Tongue (tissue), 2 donors: ENCODE results near the gene HDAC4. TPM values are rescaled to one million over a fixed set of nuclear protein-coding genes. Genes with fewer than 3 reads are reported as not detected.

ENCODE experiments used
- DNase-seq: peaks from one replicate; pipeline ENCODE4 v3.0.0-alpha.2; 2015
- total RNA-seq: library from RNA; depleted of rRNA; stranded (reverse); fragments of >200 nt; gene quantifications from one replicate; pipeline ENCODE4 v1.2.3, GENCODE V29; 2014

HDAC4 gene
- total RNA-seq, 1 donor from 2014 or later = 34.2 TPM

- peak; percentile 60 for DNase-seq
Observed at GRCh38 chr2:239121600-239122012, 279.2 kb downstream of the HDAC4 start.

DNA sequence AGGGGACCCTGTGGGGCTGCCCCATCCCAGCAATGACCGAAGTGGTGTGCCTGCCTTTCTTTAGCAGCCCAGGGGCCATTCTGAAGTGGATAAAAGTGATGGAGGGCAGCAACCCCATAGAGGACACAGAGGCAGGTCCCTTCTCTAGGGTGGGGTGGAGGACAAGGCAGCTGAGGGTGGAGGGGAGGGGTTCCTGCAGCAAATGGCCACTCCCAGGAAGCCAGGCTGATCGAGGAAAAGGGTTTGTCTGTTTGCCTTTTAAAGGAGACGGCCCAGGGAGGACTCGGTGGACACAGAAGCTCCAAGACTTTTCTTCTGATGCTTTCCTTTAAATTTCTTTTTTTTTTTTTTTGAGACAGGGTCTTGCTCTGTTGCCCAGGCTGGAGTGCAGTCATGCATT lies 280.2 kb downstream of the HDAC4 start:
- DNase-seq = no peak

- DNase-seq = no peak
Observed at GRCh38 chr2:239119346-239120126, 281.3 kb downstream of the HDAC4 start.

DNA sequence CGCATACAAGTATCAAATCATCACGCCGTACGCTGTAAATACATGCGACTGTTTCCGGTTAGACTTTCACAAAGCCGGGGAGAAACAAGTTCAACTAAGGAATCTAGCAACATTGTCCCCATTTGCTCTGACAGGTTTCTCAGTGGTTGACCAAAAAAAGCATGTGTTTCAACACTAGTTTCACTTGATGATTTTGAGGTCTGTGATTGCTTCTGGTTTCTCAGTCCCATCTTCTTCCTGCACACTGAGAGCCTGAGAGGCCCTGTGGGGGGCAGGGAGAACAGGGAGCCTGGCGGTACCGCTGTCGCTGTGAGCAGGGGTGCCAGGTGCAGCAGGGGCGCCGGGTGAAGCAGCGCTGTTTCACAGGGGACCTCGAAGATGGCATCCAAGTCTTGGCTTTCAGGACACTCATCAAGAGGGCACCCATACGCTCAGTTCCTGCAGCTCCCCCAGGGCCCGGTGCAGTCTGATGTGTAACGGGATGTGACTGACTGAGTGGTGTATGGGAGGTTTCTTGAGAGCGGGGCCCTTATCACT lies 282.1 kb downstream of the HDAC4 start:
- DNase-seq = no peak

DNA sequence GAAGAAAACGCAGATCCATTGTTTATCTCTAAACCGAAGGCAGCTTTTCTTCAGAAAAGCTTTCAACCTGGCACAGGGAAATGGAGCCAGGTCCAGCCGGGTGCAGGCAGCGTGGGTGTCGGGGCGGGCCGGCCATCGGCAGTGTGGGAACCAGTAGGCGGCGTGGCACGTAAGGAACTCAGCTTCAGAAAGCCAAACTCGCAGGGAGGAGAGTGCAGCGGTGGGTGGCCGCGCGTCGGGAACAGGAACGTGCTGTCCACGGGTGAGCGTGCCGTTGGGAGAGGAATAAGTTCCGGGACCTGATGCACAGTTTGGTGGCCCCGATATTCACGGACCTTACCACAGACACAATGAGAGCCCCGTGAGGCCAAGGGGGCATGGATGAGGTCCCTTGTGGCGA lies 282.6 kb downstream of the HDAC4 start:
- DNase-seq = no peak

GRCh38 chr2:239117831-239118230 lies 283.0 kb downstream of the HDAC4 start:
- no peak for DNase-seq

GRCh38 chr2:239116456-239117246 lies 284.2 kb downstream of the HDAC4 start:
- no peak for DNase-seq

- DNase-seq = no peak
Observed at GRCh38 chr2:239115616-239116015, 285.2 kb downstream of the HDAC4 start.

DNA sequence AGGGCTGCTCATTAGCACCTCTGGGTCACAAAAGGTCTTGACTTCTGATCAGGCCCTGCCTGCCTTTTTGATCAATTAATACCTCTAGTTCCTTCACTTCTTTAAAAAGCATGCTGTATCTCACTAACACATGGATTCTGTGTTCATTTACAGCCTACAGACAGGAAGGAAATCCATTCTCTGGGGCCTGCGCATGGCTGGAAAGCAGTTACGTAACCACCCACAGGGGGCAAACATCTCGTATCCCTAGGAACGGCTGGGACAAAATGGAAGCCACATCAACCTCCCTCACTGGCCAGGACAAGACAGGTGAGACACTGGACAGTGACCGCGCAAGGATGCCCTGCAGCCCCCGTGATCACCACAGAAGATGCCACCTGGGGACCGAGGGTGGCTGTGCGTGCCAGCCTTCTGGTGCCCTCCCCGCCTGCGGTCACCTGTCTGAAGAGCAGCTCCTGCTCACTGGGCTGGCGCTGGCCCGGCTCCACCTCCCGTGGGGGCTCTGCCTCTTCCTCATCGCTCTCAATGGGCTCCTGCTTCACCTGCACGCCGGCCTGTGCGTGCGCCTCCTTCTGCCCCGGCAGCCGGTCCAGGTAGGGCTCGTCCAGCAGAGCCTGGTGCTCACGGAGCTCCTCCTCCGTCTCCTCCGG lies 286.1 kb downstream of the HDAC4 start:
- no peak for DNase-seq

- no peak for DNase-seq
Observed at GRCh38 chr2:239114119-239114581, 286.7 kb downstream of the HDAC4 start.

DNA sequence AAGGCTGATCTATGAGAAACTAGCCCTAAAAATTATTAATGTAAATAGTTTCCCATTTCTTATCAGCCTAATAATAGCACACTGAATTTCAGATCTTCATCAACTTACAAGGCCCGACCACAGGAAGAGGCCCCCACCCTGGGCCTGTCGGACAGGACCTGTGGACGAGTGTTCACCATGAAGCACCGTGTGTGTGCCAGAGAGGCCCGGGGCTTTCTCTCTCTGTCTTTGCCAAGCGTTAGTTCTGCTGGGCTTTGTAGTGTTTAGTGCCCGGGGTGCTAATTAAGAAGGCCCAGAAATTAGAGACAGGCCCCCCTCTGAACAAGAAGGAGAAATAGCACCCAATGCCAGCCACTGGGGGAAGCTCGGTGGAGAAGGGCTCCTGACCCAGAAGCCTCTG lies 287.2 kb downstream of the HDAC4 start:
- no peak for DNase-seq

- DNase-seq = no peak
Observed at GRCh38 chr2:239113171-239113570, 287.6 kb downstream of the HDAC4 start.

DNA sequence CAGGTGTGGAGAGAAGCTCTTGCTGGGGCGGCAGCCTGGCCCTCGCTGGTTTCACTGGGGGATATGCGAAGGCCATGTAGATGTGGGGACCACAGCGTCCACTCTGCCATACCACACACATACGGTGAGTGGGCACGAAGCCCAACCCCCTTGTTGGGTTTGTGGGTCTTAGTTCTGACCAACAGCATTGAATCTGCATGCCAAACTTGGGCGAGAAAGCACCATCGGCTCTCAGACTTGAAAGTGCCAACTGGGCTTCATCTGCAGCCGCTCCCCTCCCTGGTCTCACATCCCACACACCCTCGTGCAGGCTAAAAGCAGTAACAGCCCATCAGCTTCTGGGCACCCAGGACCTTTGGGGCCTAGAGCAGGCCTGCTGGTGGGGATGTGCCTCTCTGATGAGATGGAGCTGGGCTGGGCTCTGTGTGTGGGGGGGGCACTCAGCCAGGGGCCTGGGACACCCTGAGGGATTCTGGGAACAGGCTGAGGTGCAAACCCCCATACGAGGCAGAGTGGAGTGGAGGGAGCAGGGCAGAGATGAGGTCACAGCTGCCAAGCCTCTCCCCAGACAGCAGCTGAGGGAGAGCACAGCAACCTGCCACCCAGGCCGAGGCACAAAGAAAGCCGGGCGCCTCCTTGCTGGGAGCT lies 288.6 kb downstream of the HDAC4 start:
- no peak for DNase-seq

DNA sequence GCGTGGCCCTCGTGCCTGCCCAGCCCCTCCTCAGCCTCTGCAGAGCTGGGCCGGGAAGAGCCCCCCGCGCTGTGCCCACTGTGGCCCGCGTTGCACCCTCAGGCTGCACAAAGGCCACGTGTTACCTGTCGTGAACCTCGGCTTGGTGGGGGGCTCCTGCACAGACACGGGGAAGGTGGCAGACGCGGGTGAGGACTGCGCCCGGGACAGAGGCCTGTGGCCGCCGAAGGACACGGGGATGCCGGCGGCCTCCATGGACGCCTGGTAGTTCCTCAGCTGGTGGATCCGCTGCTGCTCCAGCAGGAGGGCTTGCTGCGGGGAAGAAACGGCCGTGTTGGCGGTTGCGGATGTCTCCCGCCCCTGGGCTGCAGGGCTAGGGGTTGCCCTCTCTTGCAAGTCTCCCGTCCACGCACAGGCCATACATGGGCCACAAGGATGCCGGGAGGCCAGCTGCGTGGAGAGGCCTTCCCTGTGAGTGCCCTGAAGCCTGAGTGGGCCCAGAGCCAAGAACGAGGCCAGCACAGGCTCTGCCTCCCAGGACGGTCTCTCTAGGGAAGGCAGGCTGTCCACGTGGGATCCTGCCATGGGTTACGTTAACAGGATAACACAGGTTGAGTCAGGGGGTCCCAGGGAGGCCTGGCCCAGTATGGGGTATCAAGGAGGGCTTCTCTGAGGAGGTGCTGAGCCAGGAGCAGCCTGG lies 289.3 kb downstream of the HDAC4 start:
- DNase-seq = no peak

- DNase-seq = no peak
Observed at GRCh38 chr2:239110595-239111048, 290.2 kb downstream of the HDAC4 start.

- no peak for DNase-seq
Observed at GRCh38 chr2:239109928-239110545, 290.8 kb downstream of the HDAC4 start.

DNA sequence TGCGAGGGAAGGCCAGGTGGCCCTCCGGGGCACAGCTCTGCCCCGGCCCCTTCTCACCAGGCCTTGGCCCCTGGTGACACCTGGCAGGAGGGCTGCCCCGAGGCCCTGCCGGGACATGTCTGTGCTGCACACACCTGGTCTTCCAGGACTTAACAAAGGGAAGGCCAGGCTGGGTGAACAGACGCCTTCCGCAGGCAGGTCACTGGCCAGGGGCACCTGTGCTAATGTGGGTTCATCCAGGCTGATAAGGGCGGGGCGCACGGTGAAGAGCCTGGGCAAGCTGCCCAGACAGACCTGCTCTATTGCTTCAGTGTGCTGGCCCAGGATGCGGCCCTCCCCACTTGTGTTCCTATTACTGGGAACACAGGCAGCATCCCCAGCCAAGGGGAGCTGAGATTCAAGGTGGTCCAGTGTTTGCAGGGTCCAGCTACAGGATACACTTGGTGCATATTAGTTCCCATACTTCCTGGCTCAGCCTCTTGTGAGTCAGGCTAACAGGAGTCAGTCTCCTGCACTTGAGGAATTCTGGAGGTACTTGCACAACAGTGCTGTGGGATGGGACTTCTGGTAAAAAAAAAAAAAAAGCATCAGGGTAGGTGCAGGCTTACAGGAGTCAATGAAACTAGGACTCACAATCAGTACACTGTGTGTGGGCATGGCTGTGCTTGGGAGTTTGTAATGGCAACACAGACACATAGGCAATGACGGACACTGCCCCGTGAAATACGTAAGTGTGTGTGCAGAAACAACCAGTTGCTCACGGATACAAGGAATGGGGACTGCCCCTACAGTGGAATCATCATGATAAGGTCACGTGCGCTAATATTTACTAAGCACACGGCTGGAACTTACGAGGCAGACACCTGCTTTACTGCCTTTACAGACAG lies 291.5 kb downstream of the HDAC4 start:
- DNase-seq = no peak

DNA sequence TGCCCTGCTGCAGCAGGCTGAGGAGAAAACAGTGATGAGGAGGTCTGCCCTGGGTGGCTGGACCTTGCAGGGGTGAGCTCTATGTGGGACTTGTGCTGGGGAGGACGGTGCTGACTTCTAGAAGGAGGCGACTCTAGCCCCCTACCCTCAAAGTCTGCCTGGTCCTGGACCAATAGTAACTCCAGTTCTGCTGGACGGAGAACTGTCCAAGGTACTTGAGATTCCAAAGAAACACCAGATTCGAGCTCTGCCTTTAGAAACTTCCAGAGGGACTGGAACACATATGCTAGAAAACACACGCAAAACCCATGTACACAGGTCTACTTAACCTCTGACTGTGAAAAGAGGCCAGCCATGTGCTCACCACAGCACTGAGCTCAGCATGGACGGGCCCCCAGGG lies 292.4 kb downstream of the HDAC4 start:
- no peak for DNase-seq

DNA sequence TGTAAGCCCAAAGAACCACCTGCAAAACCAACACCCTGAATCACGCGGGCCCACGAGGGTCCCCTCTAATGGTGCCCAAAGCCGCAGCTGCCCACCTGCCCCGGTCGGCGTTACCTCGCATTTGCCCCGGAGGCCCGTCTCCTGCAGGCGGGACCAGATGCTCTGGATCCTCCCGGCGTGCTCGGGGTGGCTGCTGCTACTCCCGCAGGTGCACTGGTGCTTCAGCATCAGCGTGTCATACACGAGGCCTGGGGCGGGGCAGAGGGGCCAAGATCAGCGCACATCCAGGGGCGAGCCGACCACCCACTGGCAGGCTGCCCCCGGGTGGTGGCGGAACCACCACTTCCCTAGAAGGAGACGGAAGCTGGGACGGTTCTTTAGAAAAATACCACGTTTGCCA lies 292.9 kb downstream of the HDAC4 start:
- DNase-seq = no peak

DNA sequence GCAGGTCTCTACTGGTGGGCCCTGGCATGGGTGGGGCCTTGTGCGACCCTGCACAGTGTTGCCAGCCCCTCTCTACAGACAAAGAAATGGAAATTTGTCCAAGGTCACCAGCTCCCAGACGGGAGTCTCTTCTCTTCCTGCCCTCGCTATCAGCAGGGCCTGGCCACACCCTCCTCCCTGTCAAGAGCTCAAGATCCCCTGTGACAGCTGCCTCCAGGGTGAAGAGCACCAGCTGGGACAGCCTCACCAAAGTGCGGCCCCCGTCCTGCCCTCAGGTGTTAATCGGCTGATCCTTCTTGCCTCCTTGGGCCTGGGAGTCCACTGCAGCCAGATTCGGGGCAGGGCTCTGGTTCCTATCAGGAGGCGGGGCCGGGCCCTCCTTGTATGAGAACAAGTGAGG lies 293.9 kb downstream of the HDAC4 start:
- DNase-seq = peak; percentile 58
